22Rv1 (cell line): ENCODE measurements around the gene RASAL1.

Experiments used
- H3K27ac ChIP-seq: fragments of 450-650 bp; 2 replicates; pipeline ENCODE4 v1.5.1; 2017
- ZFX ChIP-seq: fragments of 450-650 bp; IDR thresholded peaks from 2 replicates; pipeline ENCODE4 v1.6.1; 2017; ENCODE audit warnings: antibody characterized with exemption, borderline replicate concordance
- TF ChIP-seq, protein P1 (sequence below): fragments of 450-650 bp; IDR thresholded peaks from 2 replicates; pipeline ENCODE4 v1.5.1; 2017; ENCODE audit warnings: mild to moderate bottlenecking

Gene RASAL1

DNA sequence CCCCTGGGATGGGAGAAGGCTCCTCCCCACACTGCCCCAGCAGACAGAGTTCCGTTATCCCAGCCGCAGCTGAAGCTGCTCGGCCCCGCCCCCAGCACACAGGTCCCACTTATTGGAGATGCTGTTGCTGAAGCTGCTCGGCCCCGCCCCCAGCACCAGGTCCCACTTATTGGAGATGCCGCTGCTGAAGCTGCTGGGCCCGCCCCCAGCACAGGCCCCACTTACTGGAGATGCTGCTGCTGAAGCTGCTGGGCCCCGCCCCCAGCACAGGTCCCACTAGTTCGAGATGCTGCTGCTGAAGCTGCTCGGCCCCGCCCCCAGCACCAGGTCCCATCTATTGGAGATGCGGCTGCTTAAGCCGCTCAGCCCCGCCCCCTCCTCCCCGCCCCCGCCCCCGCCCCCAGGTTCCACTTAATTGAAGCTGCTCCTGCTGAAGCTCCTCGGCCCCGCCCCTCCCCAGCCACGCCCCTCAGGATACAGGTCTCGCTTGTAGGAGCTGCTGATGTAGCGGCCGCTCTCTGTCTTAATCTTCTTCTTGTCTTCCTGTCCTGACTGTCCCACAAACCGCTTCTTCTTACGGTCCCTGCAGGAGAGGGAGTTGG, 26.0 kb upstream of the RASAL1 start:
- peak overlapping the region; percentile 43; the same call in 1 of the 2 replicates for H3K27ac ChIP-seq
- TF ChIP-seq, protein P1, sequence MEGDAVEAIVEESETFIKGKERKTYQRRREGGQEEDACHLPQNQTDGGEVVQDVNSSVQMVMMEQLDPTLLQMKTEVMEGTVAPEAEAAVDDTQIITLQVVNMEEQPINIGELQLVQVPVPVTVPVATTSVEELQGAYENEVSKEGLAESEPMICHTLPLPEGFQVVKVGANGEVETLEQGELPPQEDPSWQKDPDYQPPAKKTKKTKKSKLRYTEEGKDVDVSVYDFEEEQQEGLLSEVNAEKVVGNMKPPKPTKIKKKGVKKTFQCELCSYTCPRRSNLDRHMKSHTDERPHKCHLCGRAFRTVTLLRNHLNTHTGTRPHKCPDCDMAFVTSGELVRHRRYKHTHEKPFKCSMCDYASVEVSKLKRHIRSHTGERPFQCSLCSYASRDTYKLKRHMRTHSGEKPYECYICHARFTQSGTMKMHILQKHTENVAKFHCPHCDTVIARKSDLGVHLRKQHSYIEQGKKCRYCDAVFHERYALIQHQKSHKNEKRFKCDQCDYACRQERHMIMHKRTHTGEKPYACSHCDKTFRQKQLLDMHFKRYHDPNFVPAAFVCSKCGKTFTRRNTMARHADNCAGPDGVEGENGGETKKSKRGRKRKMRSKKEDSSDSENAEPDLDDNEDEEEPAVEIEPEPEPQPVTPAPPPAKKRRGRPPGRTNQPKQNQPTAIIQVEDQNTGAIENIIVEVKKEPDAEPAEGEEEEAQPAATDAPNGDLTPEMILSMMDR = no peak
- no peak for TF ChIP-seq ZFX

DNA sequence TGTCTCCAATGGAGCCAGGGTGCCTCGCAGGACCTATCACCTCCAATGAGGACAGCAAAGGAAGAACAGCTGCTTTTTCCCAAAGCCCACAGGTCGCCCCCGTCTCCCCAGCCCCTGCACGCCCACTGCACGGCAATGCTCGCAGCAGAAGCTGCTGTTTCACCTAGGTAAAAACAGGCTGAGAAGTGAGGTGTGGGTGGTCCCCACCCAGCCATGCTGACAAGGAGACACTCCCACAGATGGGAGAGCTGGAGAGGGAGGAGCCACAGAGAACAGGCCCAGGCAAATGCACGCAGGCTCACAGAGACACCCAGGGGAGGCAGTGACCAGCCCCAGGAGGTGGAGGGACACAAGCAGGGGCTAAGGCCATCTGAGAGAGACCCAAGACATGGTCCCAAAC, 24.4 kb upstream of the RASAL1 start:
- TF ChIP-seq ZFX = no peak
- TF ChIP-seq, protein P1 = no peak
- H3K27ac ChIP-seq = no peak overlapping the region

DNA sequence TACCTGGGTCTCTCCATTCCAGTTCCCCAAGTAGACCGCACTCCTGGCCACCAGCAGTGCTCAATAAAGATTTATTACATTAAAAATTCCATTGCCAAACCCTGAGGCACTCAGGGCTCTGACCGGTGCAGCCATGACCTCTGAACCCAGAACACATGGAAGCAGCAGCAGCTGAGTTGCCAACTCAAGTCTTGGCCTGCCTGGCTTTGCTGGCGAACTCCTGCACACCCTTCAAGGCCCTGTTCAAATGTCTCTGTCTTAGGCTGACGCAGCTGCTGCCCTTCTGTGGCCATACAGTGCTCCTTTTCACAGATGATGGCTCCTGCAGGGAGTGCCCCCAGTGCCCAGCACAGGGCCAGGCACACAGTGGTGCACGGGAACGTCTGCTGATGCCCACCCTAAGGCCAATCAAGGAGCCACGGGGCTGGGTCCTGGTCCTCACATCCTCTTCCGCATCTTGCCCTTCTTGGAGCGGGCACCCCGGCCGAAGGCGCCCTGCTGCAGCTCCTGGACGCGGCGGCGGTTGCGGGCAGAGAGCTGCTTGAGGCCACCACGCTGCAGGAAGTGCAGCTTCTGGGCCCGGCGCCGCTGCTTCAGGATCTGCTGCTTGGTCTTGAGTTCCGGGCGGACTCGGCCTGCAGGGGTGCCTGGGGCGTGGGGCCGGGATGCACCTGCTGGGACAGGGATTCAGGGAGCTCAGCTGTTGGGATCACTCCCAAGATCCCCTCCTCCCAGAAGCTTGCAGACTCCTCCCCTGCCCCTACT, 23.1 kb upstream of the RASAL1 start:
- H3K27ac ChIP-seq = no peak overlapping the region
- TF ChIP-seq, protein P1 = no peak
- TF ChIP-seq ZFX = no peak

DNA sequence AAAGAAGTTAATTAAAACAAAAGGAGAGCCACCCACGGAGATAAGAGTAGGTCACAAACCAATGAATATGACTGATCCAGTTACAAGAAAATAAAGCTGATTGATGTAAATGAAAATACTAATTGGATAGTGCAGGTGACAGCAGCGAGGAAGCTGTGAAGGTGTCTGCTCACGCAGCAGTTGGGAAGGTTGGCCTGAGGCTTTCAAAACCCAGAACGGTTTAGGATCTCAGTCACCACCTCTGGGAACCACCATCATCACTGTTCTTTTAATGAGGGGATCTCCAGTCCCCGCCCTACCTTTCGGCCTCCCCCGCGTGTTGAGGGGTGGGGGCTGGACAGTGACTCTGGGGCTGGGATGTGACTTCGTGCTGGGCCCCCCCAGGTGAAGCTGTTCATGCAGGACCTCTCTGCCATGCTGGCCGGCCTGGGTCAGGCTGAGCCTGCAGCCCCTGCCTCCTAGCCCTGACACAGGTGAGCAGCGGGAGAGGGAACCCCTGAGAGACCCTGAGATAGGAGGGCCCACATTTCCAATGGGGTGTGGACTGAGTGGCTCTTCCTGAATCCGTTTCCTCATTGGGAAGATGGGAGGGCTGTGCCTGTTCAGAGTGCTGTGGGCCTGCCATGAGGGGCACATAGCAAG, 21.8 kb upstream of the RASAL1 start:
- no peak overlapping the region for H3K27ac ChIP-seq

DNA sequence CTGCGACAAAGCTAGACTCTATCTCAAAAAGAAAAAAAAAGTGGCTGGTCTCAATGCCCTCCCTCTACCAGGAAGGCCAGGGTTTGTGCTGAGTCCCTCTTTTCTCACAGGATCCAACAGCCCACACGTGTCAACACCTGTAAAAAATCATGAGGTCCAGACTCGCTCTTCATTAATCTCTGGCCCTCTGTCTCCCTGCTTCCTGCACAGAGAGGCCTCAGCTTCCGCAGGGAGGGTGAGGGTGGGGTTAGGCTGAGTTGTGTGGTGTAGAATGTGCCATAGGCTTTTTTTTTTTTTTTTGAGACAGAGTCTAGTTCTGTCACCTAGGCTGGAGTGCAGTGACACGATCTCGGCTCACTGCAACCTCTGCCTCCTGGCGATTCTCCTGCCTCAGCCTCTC, 20.1 kb upstream of the RASAL1 start:
- H3K27ac ChIP-seq = no peak overlapping the region; the same call in 1 of the 2 replicates

More for the DNA sequence above, 21.8 kb upstream of the RASAL1 start:
- TF ChIP-seq, protein P1 = no peak
- no peak for TF ChIP-seq ZFX

DNA sequence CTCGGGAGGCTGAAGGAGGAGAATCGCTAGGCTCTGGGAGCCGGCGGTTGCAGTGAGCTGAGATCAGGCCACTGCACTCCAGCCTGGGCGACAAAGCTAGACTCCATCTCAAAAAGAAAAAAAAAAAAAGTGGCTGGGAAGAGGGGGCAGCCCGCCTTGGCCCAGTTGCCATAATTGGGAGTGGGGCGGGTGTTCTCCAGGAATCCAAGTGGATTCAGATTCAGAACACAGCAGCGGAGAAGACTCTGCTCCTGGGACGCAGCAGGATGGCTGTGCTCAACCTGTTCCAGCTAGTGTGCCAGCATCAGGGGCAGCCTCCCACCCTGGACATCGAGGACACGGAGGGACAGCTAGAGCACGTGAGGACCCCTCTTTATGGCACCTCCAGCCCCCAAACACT, 19.5 kb upstream of the RASAL1 start:
- no peak overlapping the region for H3K27ac ChIP-seq

More for the DNA sequence above, 20.1 kb upstream of the RASAL1 start:
- no peak for TF ChIP-seq ZFX
- TF ChIP-seq, protein P1 = no peak

More for the DNA sequence above, 19.5 kb upstream of the RASAL1 start:
- TF ChIP-seq ZFX = no peak
- TF ChIP-seq, protein P1 = no peak
